ENCODE data around the gene GPX6.
"Not testable (repeated sequence)": the region's sequence is repeated elsewhere in the genome, so short reads cannot be mapped to it uniquely, and the experiment has no call there.

Gene GPX6

GRCh38 chr6:28523241-28523622 lies 7.6 kb upstream of the GPX6 start:
- peak; percentile 22 for DNase-seq

GRCh38 chr6:28522594-28523240 lies 7.1 kb upstream of the GPX6 start:
- no peak for DNase-seq

- no peak for DNase-seq
Observed at GRCh38 chr6:28517964-28518363, 2.4 kb upstream of the GPX6 start.

- DNase-seq: not testable (repeated sequence)
Observed at GRCh38 chr6:28512387-28512786, 3.2 kb downstream of the GPX6 start.

DNA sequence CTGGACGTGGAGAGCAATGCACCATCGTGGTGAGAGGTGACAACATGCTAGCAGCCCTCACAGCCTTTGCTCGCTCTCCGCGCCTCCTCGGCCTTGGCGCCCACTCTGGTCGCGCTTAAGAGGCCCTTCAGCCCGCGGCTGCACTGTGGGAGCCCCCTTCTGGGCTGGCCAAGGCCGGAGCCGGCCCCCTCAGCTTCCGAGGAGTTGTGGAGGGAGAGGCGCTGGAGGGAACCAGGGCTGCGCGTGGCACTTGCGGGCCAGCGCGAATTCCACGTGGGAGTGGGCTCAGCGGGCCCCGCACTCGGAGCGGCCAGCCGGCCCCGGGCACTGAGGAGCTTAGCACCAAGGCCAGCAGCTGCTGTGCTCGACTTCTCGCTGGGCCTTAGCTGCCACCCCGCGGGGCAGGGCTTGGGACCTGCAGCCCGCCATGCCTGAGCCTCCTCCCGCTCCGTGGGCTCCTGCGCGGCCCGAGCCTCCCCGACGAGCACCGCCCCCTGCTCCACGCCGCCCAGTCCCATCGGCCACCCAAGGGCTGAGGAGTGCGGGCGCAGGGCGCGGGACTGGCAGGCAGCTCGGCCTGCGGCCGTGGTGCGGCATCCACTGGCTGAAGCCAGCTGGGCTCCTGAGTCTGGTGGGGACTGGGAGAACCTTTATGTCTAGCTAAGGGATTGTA lies 3.8 kb downstream of the GPX6 start:
- no peak for DNase-seq

DNA sequence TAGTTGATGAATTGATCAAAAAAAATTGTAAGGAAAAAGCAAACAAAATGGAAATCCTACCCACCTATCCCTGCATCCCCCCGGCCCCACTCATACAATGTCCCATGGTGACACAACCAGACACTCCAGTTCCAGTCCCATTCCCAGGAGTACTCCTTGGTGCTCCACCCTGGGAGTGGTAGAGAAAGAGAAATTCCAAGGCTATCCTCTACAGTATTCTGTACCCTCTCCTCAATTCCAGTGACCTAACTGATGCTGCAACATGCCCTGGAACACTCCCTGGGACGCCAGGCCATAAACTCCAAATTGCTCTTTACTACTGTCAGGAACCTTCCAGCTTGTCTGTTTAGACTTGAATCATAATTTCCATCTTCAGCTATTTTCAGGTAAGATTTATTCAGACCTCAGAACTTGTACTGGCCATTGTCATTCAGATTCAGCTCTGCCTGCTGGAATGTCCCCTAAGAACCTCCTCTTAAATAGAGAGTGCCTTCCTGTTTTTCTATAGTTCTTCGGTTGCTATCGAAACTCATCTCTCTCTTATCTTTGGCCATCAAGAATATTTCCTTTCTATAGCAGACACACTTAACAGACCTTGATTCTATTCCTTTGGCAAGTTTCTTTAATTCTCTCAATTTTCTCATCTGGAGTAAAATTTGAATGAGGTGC lies 8.7 kb downstream of the GPX6 start:
- no peak for DNase-seq

- DNase-seq: no peak
Observed at GRCh38 chr6:28505733-28506132, 9.9 kb downstream of the GPX6 start.

DNA sequence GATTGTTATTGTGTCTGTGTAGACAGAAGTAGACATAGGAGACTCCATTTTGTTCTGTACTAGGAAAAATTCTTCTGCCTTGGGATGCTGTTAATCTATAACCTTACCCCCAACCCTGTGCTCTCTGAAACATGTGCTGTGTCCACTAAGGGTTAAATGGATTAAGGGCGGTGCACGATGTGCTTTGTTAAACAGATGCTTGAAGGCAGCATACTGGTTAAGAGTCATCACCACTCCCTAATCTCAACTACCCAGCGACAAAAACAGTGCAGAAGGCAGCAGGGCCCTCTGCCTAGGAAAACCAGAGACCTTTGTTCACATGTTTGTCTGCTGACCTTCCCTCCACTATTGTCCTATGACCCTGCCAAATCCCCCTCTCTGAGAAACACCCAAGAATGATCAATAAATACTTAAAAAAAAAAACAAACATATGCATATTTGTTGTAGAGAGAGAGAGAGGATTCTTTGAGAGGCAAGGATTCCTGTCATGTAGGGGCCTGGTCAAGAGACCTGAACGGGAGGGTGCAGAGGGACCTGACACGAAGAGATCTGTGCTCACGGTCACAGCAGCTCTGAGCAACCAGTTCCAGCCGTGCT lies 12.8 kb downstream of the GPX6 start:
- DNase-seq: not testable (repeated sequence)

GRCh38 chr6:28502136-28502535 lies 13.5 kb downstream of the GPX6 start:
- DNase-seq: not testable (repeated sequence)

GRCh38 chr6:28501259-28501658 lies 14.3 kb downstream of the GPX6 start:
- no peak for DNase-seq

DNA sequence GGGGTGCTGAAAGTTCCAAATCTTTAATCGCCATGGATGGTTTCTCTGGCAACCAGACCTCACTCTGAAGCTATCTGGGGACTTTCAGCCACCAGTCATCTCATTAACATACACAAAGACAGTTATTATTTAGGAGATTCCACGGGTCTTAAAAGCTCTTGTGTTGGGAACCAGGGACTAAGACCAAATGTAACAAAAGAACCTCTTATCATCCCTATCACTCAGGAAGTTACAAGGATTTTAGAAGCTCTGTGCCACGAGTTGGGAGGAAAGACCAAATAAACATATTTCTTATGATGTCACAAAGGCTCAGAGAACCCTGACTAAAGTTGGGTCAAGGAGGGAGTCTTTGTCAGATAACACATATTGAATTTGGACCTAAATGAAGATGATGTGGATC lies 17.7 kb downstream of the GPX6 start:
- no peak for DNase-seq

- DNase-seq: no peak
Observed at GRCh38 chr6:28497306-28497705, 18.3 kb downstream of the GPX6 start.

- no peak for DNase-seq
Observed at GRCh38 chr6:28496099-28496779, 19.4 kb downstream of the GPX6 start.

DNA sequence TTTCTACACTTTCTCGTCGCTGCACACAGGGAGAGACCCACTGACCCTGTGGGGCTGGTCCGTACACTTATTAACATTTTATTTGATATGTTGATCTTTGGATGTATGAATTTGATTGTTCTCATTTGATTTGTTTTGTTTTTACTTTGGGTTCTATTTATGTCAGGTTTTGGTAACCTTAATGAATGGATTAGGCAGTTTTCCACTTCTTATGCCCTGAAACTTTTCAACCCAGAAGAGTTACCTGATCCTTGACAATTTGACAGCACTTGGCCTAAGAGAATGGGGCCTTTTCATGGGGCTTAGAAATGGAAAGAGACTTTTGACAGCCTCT lies 23.6 kb downstream of the GPX6 start:
- DNase-seq: no peak

DNA sequence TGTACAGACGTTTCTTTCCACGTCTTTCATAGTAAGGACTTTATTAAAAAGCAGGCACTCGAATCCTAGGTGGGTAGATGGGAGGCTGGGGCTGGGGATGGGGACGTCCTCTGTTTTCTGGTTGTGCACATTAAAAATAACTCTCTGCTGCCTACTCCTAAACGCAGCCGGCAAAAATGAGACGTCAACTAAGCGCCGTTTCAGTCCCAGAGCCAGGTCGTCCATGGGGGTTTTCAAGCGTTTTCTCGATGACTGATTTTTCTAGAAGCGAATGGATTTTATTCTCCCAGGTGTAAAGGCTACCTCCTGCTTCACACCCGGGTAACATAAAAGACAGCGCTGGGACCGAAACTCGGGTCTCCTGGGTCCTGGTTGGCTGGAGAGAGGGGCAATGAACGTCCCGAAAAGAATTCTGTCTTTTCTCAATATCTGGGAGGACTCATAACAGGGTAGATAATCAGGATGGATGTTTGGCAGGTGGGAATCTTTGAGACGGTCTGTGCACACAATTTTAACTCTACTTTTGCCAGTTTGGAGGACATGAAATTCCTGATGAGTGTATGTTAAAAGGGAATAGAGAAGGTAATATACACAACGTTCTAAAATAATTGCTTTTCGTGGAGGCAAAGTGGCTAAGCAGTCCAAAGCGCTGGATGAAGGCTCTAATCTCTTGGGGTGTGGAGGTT lies 25.2 kb downstream of the GPX6 start:
- no peak for DNase-seq

GRCh38 chr6:28489366-28490204 lies 26.0 kb downstream of the GPX6 start:
- DNase-seq: peak; percentile 22

DNA sequence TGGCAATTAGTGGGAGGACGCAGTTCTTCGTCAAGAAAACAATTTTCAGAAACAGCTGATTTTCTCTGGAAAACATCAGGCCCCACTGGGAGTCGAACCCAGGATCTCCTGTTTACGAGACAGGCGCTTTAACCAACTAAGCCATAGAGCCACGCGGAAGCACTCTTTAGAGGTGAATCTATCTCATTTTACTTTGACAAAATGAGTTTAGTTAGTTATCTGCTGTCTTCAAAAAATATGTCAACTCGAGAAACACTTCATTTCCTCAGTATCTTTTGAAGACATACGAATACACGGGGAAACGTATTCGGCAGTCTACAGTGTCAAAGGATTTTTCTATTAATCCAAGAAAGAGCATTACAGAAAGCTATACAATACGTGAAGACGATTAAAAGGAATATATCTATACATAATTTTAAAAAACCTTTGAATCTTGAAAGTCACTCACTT lies 26.7 kb downstream of the GPX6 start:
- peak; percentile 38 for DNase-seq

- no peak for DNase-seq
Observed at GRCh38 chr6:28486988-28487742, 28.4 kb downstream of the GPX6 start.

- no peak for DNase-seq
Observed at GRCh38 chr6:28486533-28486932, 29.1 kb downstream of the GPX6 start.

DNA sequence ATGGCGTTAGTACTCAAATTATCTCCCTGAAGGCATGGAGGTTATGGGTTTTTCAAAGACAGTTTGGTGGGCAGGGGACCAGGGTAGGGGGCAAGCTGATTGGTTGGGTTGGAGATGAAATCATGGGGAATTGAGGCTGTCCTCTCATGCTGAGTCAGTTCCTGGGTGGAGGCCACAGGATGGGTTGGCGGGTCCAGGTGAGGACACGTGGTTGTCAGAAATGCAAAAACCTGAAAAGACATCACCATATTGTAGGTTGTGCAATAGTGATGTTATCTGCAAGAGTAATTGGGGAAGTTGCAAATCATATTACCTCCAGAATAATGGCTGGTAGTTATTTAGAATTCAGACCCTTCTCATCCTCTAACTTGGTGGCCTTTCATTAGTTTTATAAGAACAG lies 30.1 kb downstream of the GPX6 start:
- no peak for DNase-seq
